H1 (cell line): Measurements from ENCODE around the gene ADAMTSL2. TPM values are rescaled to one million over a fixed set of nuclear protein-coding genes. Genes with fewer than 3 reads are reported as not detected.

Experiments
- ASH2L ChIP-seq: fragments of 200-600, 300-600 bp; sonication (generic); IDR thresholded peaks from one replicate; pipeline ENCODE4 v1.7.1; 2017; ENCODE audit warnings: low read length
- CHD2 ChIP-seq: IDR thresholded peaks from 2 replicates; pipeline ENCODE4 v1.6.1; 2012; ENCODE audit warnings: low read length, improper control_type of control experiment
- HDAC2 ChIP-seq, 2 experiments: fragments of 300-600 bp in 1 of 2; sonication (generic) in 1 of 2; IDR thresholded peaks; 2 replicates each; pipeline ENCODE4 v1.6.1; 2011 to 2012; ENCODE audit warnings: low read depth in 2 of 2, low read length in 2 of 2, mild to moderate bottlenecking in 2 of 2, moderate library complexity in 2 of 2, borderline replicate concordance in 1 of 2, inconsistent platforms in 1 of 2
- NANOG ChIP-seq: IDR thresholded peaks from 2 replicates; pipeline ENCODE4 v1.6.1; 2011; ENCODE audit warnings: low read length, low read depth, mild to moderate bottlenecking, inconsistent platforms; ENCODE audit not compliant: insufficient read depth, poor library complexity, severe bottlenecking
- RBBP5 ChIP-seq: IDR thresholded peaks from 2 replicates; pipeline ENCODE4 v1.7.1; 2012; ENCODE audit warnings: low read depth, mild to moderate bottlenecking, inconsistent platforms, low read length, moderate library complexity, borderline replicate concordance
- polyA plus RNA-seq, 7 experiments: library from polyadenylated mRNA; depleted of rRNA in 3 of 7; stranded (reverse) in 5 of 7; unstranded in 2 of 7; fragments of >200 nt in 5 of 7; fragments of 200-250 nt in 2 of 7; gene quantifications; 1 replicate in 5 of 7; 2 replicates in 1 of 7; 4 replicates in 1 of 7; pipeline versions ENCODE4 v1.2.1 to v1.2.3, GENCODE V29; 2011 to 2013; ENCODE audit warnings: missing spikeins in 2 of 7, mixed read lengths in 2 of 7
- total RNA-seq: library from RNA; stranded (reverse); fragmentation: NEBNext Ultra II Directional; extraction: Animal tissue kit (Norgen Biotek cat#: 25700); gene quantifications from 2 replicates; pipeline ENCODE4 v1.2.1, GENCODE V29; 2021

The ADAMTSL2 gene
- total and polyA plus RNA-seq, 2 of the 8 experiments (the other 6 are each of a cell fraction or from before 2014, with no cell fraction given) = 0.74 to 0.76 TPM

DNA sequence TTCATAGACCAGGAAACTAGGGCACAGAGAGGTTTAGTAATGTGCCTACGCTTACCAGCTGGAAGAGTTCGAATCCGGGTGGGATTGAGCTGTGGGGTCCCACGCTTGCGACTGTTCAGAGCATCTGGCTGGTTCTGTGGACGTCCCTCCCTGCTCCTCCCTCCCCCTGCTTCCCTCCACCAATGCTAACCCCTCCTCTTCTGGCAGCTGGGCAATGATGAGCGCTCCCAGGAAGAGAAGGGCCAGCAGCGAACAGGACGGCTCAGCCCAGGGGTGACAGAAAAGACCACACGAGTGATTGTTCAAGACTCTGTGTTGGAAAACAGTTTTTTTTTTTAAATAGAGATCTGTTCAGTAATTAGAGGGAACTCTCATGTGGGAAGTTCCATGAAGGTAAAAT is 67.8 kb downstream of the ADAMTSL2 start (continued):
- TF ChIP-seq NANOG = no peak
- TF ChIP-seq CHD2 = no peak
- no peak for TF ChIP-seq HDAC2 (IDR thresholded peaks at IDR 0.05; ENCODE audit: borderline replicate concordance in 1 of 2, low read depth in 2 of 2, low read length in 2 of 2)
- no peak for TF ChIP-seq RBBP5
- TF ChIP-seq ASH2L = no peak
